Activated naive CD4-positive, alpha-beta T cell treated with anti-CD3 and anti-CD28 coated beads, Interleukin-2, amount 10 ng/mL, durations not matched to agents 7 days and 5 days (primary cell): Measurements from ENCODE around the gene CEACAM16.

Experiments
- CTCF ChIA-PET: fragments of 350-600 bp; sonication (Branson Sonifier 250); formaldehyde crosslinking; loops from one replicate; lab custom pipeline; 2021; ENCODE audit warnings: antibody characterized with exemption; lab: Charles Lee
- DNase-seq: peaks from one replicate; pipeline ENCODE4 v3.0.0-alpha.2; 2020
- H3K27ac Mint-ChIP-seq: one replicate; pipeline ENCODE4 v1.8.0; 2021; ENCODE audit warnings: mild to moderate bottlenecking, moderate library complexity, mixed read lengths
- H3K27me3 Mint-ChIP-seq: one replicate; pipeline ENCODE4 v1.8.0; 2021; ENCODE audit warnings: mild to moderate bottlenecking, mixed read lengths
- H3K36me3 Mint-ChIP-seq: one replicate; pipeline ENCODE4 v1.8.0; 2021; ENCODE audit warnings: mixed read lengths
- H3K4me1 Mint-ChIP-seq: one replicate; pipeline ENCODE4 v1.8.0; 2021; ENCODE audit warnings: mixed read lengths
- H3K4me3 Mint-ChIP-seq: one replicate; pipeline ENCODE4 v1.8.0; 2021; ENCODE audit warnings: mild to moderate bottlenecking, moderate library complexity, mixed read lengths
- H3K9me3 Mint-ChIP-seq: one replicate; pipeline ENCODE4 v1.8.0; 2021; ENCODE audit warnings: mixed read lengths

Gene CEACAM16

GRCh38 chr19:44729516-44730033, 30.6 kb downstream of the CEACAM16 start:
- Mint-ChIP-seq H3K36me3 (no peaks in the 10 kb centered on the region), H3K9me3 (peaks cover 4% of the 10 kb centered on the region), H3K27ac (no peak overlapping the region), H3K4me1 (peaks cover 25% of the 10 kb centered on the region), H3K27me3 (peaks cover 15% of the 10 kb centered on the region), H3K4me3 (no peak overlapping the region)
- CTCF ChIA-PET = interaction anchor here (1.7 to 10.5 kb wide), 2 partner anchors 10 to 39 kb away, joined by 3 to 385 read pairs; no protein-coding TSS in a partner anchor
- no peak for DNase-seq

DNA sequence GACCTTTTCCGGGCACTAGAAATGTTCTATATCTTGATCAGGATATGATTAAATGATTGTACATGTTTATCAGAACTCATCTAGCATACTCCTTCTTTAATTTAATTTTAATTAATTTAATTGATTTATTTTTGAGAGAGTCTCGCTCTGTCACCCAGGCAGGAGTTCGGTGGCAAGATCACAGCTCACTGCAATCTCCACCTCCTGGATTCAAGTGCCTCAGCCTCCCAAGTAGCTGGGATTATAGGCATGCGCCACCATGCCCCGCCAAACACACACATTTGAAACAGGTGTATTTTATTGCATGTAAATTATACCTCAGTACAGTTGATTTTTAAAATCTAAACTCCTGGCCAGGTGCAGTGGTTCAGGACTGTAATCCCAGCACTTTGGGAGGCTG, 32.1 kb downstream of the CEACAM16 start:
- CTCF ChIA-PET = interaction anchor here (0.8 kb wide), 1 partner anchor 9 kb away, joined by 3 read pairs; no protein-coding TSS in a partner anchor
- Mint-ChIP-seq H3K36me3 (no peaks in the 10 kb centered on the region), H3K4me3 (no peak overlapping the region), H3K4me1 (peaks cover 13% of the 10 kb centered on the region), H3K9me3 (peaks cover 4% of the 10 kb centered on the region), H3K27me3 (peaks cover 15% of the 10 kb centered on the region), H3K27ac (peak overlapping the region; percentile 70)
- no peak for DNase-seq

DNA sequence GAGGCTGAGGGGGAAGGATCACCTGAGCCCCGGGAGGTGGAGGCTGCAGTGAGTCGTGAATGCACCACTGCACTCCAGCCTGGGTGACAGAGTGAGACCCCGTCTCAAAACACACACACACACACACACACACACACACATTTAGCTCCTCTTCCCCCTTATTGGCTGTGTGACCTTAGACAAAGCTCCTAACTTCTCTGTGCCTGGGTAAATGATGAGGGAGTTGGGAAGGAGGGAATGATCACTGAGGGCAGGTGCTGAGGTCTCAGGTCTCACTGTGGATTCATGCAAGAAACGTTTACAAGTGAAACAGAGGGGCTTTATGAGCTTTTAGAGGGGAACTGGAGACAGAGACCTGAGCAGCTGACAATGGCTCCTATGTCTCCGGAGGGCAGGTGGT, 32.7 kb downstream of the CEACAM16 start:
- Mint-ChIP-seq H3K4me3 (no peak overlapping the region), H3K27ac (no peak overlapping the region), H3K9me3 (peaks cover 4% of the 10 kb centered on the region), H3K27me3 (peaks cover 21% of the 10 kb centered on the region), H3K36me3 (no peaks in the 10 kb centered on the region), H3K4me1 (peaks cover 10% of the 10 kb centered on the region)
- CTCF ChIA-PET = interaction anchor here (0.8 to 1.6 kb wide), 2 partner anchors 8 to 9 kb away, joined by 3 to 7 read pairs; no protein-coding TSS in a partner anchor
- DNase-seq = no peak

GRCh38 chr19:44732235-44733014, 33.5 kb downstream of the CEACAM16 start:
- Mint-ChIP-seq H3K4me1 (peaks cover 10% of the 10 kb centered on the region), H3K27ac (peak overlapping the region; percentile 9)
- no peak for DNase-seq

DNA sequence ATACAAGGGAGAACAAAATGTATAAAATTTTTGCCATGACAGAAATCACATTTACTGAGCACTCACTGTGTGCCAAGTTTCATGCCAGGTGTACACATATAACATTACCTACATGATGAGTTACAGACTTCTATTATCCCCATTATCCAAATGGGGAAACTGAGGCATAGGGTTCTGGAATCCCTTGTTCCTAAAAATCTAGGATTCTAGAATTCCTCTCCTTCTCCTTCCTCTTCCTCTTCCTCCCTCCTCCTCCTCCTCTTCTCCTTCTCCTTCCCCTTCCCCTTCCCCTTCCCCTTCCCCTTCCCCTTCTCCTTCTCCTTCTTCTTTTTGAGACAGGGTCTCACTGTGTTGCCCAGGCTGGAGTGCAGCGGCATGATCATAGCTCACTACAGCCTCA, 35.4 kb downstream of the CEACAM16 start:
- Mint-ChIP-seq H3K4me3 (no peak overlapping the region), H3K4me1 (no peaks in the 10 kb centered on the region), H3K9me3 (peaks cover 4% of the 10 kb centered on the region), H3K36me3 (no peaks in the 10 kb centered on the region), H3K27me3 (peaks cover 45% of the 10 kb centered on the region), H3K27ac (no peak overlapping the region)
- DNase-seq = no peak
- CTCF ChIA-PET = no interaction called here

More at GRCh38 chr19:44732235-44733014, 33.5 kb downstream of the CEACAM16 start:
- Mint-ChIP-seq H3K36me3 (no peaks in the 10 kb centered on the region), H3K4me3 (no peak overlapping the region), H3K27me3 (peaks cover 29% of the 10 kb centered on the region), H3K9me3 (peaks cover 4% of the 10 kb centered on the region)
- CTCF ChIA-PET = interaction anchor here (1.5 to 1.6 kb wide), 2 partner anchors 9 to 43 kb away, joined by 4 to 7 read pairs; no protein-coding TSS in a partner anchor

DNA sequence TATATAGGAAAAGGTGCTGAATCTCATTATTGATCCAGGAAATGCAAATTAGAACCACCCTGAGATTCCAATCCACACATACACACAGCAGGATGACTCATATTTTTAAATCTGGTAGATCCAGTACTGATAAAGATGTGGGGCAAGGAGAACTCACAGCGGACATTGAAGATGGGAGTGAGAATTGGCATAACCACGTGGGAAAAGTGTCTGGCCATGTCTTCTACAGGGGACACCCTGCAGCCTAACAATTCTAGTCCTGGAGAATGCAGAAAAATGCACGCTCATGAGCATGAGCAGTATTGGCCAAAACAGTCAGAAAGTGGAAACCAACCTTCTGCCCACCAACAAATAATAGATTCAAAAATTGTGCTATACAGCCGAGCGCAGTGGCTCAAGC, 36.1 kb downstream of the CEACAM16 start:
- peaks cover 4% of the 10 kb centered on the region for H3K9me3 Mint-ChIP-seq
- H3K27me3 Mint-ChIP-seq = peaks cover 40% of the 10 kb centered on the region
- no peaks in the 10 kb centered on the region for H3K4me1 Mint-ChIP-seq
- no peak overlapping the region for H3K4me3 Mint-ChIP-seq
- no peak overlapping the region for H3K27ac Mint-ChIP-seq
- no peaks in the 10 kb centered on the region for H3K36me3 Mint-ChIP-seq
- DNase-seq = no peak
- CTCF ChIA-PET = interaction anchor here (1.2 kb wide), 1 partner anchor 12 kb away, joined by 3 read pairs; no protein-coding TSS in a partner anchor

GRCh38 chr19:44737238-44738071, 38.5 kb downstream of the CEACAM16 start:
- CTCF ChIA-PET = interaction anchor here (0.9 to 1.4 kb wide), 2 partner anchors 13 to 33 kb away, joined by 6 to 8 read pairs; no protein-coding TSS in a partner anchor
- Mint-ChIP-seq H3K9me3 (peaks cover 4% of the 10 kb centered on the region), H3K27me3 (peaks cover 39% of the 10 kb centered on the region), H3K27ac (no peak overlapping the region), H3K4me1 (peaks cover 8% of the 10 kb centered on the region), H3K36me3 (no peaks in the 10 kb centered on the region), H3K4me3 (no peak overlapping the region)
- DNase-seq = no peak

DNA sequence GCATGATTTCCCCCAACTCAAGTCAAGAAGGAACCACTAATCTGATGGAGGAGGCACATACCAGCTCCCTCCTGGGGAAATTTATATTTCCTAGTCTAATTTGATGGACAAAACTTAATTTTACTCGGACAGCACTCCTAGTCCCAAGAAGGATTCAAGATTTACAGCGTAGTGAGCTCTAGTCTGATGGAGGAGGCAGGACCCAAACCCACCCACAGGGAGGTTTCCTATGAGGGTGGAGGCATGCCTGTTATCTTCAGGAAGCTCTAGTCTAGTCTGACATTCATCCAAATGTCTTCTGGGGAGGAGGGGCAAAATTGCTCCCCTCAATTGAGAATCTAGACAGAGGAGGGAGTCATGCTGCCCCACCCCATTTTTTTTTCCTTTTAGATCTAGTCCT, 39.2 kb downstream of the CEACAM16 start:
- Mint-ChIP-seq H3K4me3 (no peak overlapping the region), H3K27me3 (peaks cover 42% of the 10 kb centered on the region), H3K36me3 (no peaks in the 10 kb centered on the region), H3K4me1 (peaks cover 8% of the 10 kb centered on the region), H3K9me3 (peaks cover 4% of the 10 kb centered on the region), H3K27ac (no peak overlapping the region)
- CTCF ChIA-PET = interaction anchor here (0.9 kb wide), 1 partner anchor 14 kb away, joined by 8 read pairs; no protein-coding TSS in a partner anchor
- no peak for DNase-seq

- H3K4me3 Mint-ChIP-seq = no peak overlapping the region
- H3K4me1 Mint-ChIP-seq = peaks cover 8% of the 10 kb centered on the region
- H3K27ac Mint-ChIP-seq = no peak overlapping the region
- CTCF ChIA-PET = interaction anchor here (0.9 to 1.2 kb wide), 3 partner anchors 9 to 15 kb away, joined by 3 to 8 read pairs (median 4); no protein-coding TSS in a partner anchor
- peaks cover 42% of the 10 kb centered on the region for H3K27me3 Mint-ChIP-seq
- H3K36me3 Mint-ChIP-seq = no peaks in the 10 kb centered on the region
- no peak for DNase-seq
- H3K9me3 Mint-ChIP-seq = no peaks in the 10 kb centered on the region
These were observed 39.9 kb downstream of the CEACAM16 start for GRCh38 chr19:44738603-44739558.

- CTCF ChIA-PET = interaction anchor here (0.7 to 0.9 kb wide), 2 partner anchors 16 to 64 kb away, joined by 3 read pairs; no protein-coding TSS in a partner anchor
- Mint-ChIP-seq H3K27ac (no peak overlapping the region), H3K4me3 (no peak overlapping the region), H3K9me3 (no peaks in the 10 kb centered on the region), H3K4me1 (peaks cover 13% of the 10 kb centered on the region), H3K27me3 (peaks cover 41% of the 10 kb centered on the region), H3K36me3 (no peaks in the 10 kb centered on the region)
- DNase-seq = no peak
These were observed 41.4 kb downstream of the CEACAM16 start for GRCh38 chr19:44740351-44740824.

DNA sequence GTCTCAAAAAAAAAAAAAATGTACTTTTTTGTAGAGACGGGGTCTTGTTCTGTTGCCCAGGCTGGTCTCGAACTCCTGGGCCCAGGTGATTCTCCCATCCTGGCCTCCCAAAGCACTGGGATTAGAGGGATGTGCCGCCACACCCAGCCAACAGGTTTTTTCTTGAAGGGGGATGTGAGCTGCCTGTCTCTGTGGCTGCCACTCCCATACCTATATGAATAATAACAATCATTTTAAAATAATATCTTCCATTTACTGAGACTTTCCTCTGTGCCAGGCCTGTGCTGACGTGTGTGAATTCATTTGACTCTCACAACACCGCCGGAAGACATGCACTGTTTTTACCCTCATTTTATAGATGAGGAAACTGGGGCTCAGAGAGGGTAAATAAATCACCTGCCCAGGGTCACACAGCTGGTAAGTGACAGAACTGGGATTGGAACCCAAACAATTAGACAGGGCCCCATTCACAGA, 42.3 kb downstream of the CEACAM16 start:
- Mint-ChIP-seq H3K36me3 (no peaks in the 10 kb centered on the region), H3K4me1 (peaks cover 21% of the 10 kb centered on the region), H3K4me3 (no peak overlapping the region), H3K27me3 (peaks cover 43% of the 10 kb centered on the region), H3K27ac (no peak overlapping the region), H3K9me3 (no peaks in the 10 kb centered on the region)
- CTCF ChIA-PET = interaction anchor here (0.7 to 0.9 kb wide), 3 partner anchors 17 to 63 kb away, joined by 3 to 4 read pairs (median 3); no protein-coding TSS in a partner anchor
- no peak for DNase-seq

DNA sequence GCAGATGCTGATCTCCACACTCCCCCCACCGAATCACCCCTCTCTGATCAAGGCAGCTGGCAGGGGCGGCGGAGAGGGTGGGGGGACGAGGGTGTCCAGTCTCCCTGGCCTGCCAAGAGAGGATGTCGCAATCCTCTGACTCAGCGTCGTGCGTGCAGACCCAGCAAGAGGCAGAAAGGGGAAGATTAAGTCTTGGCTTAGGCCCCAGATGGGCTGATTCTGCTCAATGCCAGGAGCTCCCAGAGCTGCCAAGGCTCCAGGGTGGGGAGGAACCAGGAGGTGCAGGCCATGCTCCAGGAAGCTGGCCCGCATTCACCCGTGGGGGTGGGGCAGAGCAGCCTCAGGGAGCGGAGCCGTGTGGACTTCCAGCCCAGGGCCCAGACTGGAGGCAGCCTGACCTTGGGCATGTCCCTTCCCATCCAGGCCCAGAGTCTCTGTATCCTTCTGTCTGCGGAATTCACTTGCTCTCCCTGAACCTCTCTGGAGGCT, 42.9 kb downstream of the CEACAM16 start:
- peaks cover 43% of the 10 kb centered on the region for H3K27me3 Mint-ChIP-seq
- no peak overlapping the region for H3K27ac Mint-ChIP-seq
- DNase-seq = no peak
- no peaks in the 10 kb centered on the region for H3K9me3 Mint-ChIP-seq
- CTCF ChIA-PET = interaction anchor here (0.7 kb wide), 1 partner anchor 59 kb away, joined by 4 read pairs; no protein-coding TSS in a partner anchor
- H3K4me3 Mint-ChIP-seq = no peak overlapping the region
- no peaks in the 10 kb centered on the region for H3K36me3 Mint-ChIP-seq
- H3K4me1 Mint-ChIP-seq = peaks cover 27% of the 10 kb centered on the region
